Endothelial cell of umbilical vein (primary cell): ENCODE measurements around the gene BTK. TPM values are rescaled to one million over a fixed set of nuclear protein-coding genes. Genes with fewer than 3 reads are reported as not detected.

ENCODE experiments used
- BruUV-seq: library from RNA; stranded (reverse); fragments of 400-500 nt; replicated peaks from 2 replicates; lab custom pipeline; 2021; lab: Mats Ljungman, UMichigan
- CTCF ChIA-PET: fragments of 300-600, 350-600 bp; sonication (Branson Sonifier 250); formaldehyde crosslinking; loops from one replicate; lab custom pipeline; 2021; ENCODE audit warnings: antibody characterized with exemption, inconsistent platforms; lab: Charles Lee
- POLR2A ChIA-PET: fragments of 300-600, 350-600 bp; sonication (Branson Sonifier 250); formaldehyde crosslinking; loops from one replicate; lab custom pipeline; 2021; ENCODE audit warnings: antibody characterized with exemption, inconsistent platforms; lab: Charles Lee
- DNase-seq: peaks from one replicate; pipeline ENCODE4 v3.0.0-alpha.2; 2011; ENCODE audit warnings: low read depth, low spot score
- FAIRE-seq: peaks from 2 replicates; lab custom pipeline; 2011; peaks lifted over from hg19 to GRCh38; lab: Jason Lieb, UNC
- H2AFZ ChIP-seq: 2 replicates; pipeline ENCODE4 v1.6.0; 2012; ENCODE audit warnings: low read depth, low read length, control low read depth, inconsistent platforms
- H3K27ac ChIP-seq: 2 replicates; pipeline ENCODE4 v1.5.1; 2011; ENCODE audit warnings: low read depth, mild to moderate bottlenecking, control low read depth, low read length, moderate library complexity; ENCODE audit not compliant: insufficient read depth
- H3K27me3 ChIP-seq, 2 experiments: 2 replicates each; pipeline versions ENCODE4 v1.6.0 to v1.6.1; 2011; ENCODE audit warnings: low read length in 2 of 2, mixed read lengths in 1 of 2; ENCODE audit not compliant: control insufficient read depth in 2 of 2, insufficient read depth in 2 of 2
- H3K36me3 ChIP-seq, 2 experiments: 2 replicates in 1 of 2; 3 replicates in 1 of 2; pipeline ENCODE4 v1.5.1; 2011; ENCODE audit warnings: low read length in 2 of 2, mild to moderate bottlenecking in 1 of 2, moderate library complexity in 1 of 2; ENCODE audit not compliant: control insufficient read depth in 2 of 2, insufficient read depth in 2 of 2; ENCODE audit errors: extremely low read depth in 1 of 2
- H3K4me1 ChIP-seq: 3 replicates; pipeline ENCODE4 v1.5.1; 2011; ENCODE audit warnings: mild to moderate bottlenecking, low read length; ENCODE audit not compliant: control insufficient read depth, insufficient read depth; ENCODE audit errors: extremely low read depth
- H3K4me2 ChIP-seq: 2 replicates; pipeline ENCODE4 v1.6.1; 2011; ENCODE audit warnings: low read length, control low read depth, mixed read lengths; ENCODE audit not compliant: insufficient read depth
- H3K4me3 ChIP-seq, 3 experiments: fragments of 200-600 bp in 1 of 3; sonication (generic), shearing (Covaris generic) in 1 of 3; replicated peaks in 1 of 3; 2 replicates each; pipeline ENCODE4 v1.5.1; 2011 to 2016; ENCODE audit warnings: control low read depth in 3 of 3, low read length in 3 of 3, mild to moderate bottlenecking in 2 of 3, inconsistent platforms in 1 of 3, low read depth in 1 of 3, moderate library complexity in 1 of 3; ENCODE audit not compliant: insufficient read depth in 1 of 3
- H3K79me2 ChIP-seq: 2 replicates; pipeline ENCODE4 v1.6.0; 2012; ENCODE audit warnings: low read length, inconsistent platforms; ENCODE audit not compliant: control insufficient read depth, insufficient read depth
- H3K9ac ChIP-seq: replicated peaks from 2 replicates; pipeline ENCODE3; 2011; ENCODE audit warnings: low read length, control low read depth; ENCODE audit not compliant: insufficient read depth; ENCODE audit errors: extremely low read depth
- H3K9me1 ChIP-seq: replicated peaks from 3 replicates; pipeline ENCODE4 v1.6.0; 2011; ENCODE audit warnings: mild to moderate bottlenecking, low read length; ENCODE audit not compliant: control insufficient read depth, insufficient read depth; ENCODE audit errors: extremely low read depth
- H3K9me3 ChIP-seq: replicated peaks from 2 replicates; pipeline ENCODE4 v1.5.1; 2012; ENCODE audit warnings: low read length, inconsistent platforms; ENCODE audit not compliant: control insufficient read depth, insufficient read depth
- H4K20me1 ChIP-seq: replicated peaks from 2 replicates; pipeline ENCODE3; 2011; ENCODE audit warnings: mild to moderate bottlenecking, low read length; ENCODE audit not compliant: control insufficient read depth, insufficient read depth; ENCODE audit errors: extremely low read depth
- CTCF ChIP-seq, 2 donors: IDR thresholded peaks; 1 replicate in 1 of 2; 2 replicates in 1 of 2; pipeline ENCODE4 v1.5.1; 2011; ENCODE audit warnings: low read length in 2 of 2, mild to moderate bottlenecking in 2 of 2, moderate library complexity in 2 of 2, control low read depth in 1 of 2, inconsistent platforms in 1 of 2, low read depth in 1 of 2; ENCODE audit not compliant: insufficient read depth in 1 of 2; ENCODE audit errors: extremely low read depth in 1 of 2
- EZH2 ChIP-seq: IDR thresholded peaks from 2 replicates; pipeline ENCODE4 v1.6.1; 2012; ENCODE audit warnings: borderline replicate concordance, low read depth, mild to moderate bottlenecking, moderate library complexity, low read length, inconsistent platforms; ENCODE audit not compliant: severe bottlenecking
- FOS ChIP-seq: IDR thresholded peaks from 2 replicates; pipeline ENCODE4 v1.6.1; 2011; ENCODE audit warnings: mild to moderate bottlenecking, low read length, moderate library complexity, borderline replicate concordance; ENCODE audit not compliant: insufficient read depth
- GATA2 ChIP-seq: IDR thresholded peaks from 2 replicates; pipeline ENCODE4 v1.7.0; 2011; ENCODE audit warnings: low read depth, mild to moderate bottlenecking, moderate library complexity, mixed read lengths, low read length; ENCODE audit not compliant: insufficient read length, insufficient read depth
- JUN ChIP-seq: IDR thresholded peaks from 2 replicates; pipeline ENCODE4 v1.6.1; 2011; ENCODE audit warnings: borderline replicate concordance, low read depth; ENCODE audit not compliant: insufficient read length, insufficient read depth
- MYC ChIP-seq: IDR thresholded peaks from one replicate; pipeline ENCODE4 v1.6.1; 2011; ENCODE audit warnings: mild to moderate bottlenecking, low read depth, low read length
- POLR2A ChIP-seq: IDR thresholded peaks from 2 replicates; pipeline ENCODE4 v1.6.1; 2012; ENCODE audit warnings: low read depth, mild to moderate bottlenecking, control low read depth, low read length
- POLR2AphosphoS5 ChIP-seq: IDR thresholded peaks from 2 replicates; pipeline ENCODE4 v1.6.1; 2012; ENCODE audit warnings: low read depth, mild to moderate bottlenecking, control low read depth, low read length, moderate library complexity; ENCODE audit not compliant: insufficient read depth
- dilution Hi-C: fragments of 300-500 bp; cut with MboI; formaldehyde crosslinking; loops from one replicate; pipeline ENCODE4 v1.15.0; 2019; ENCODE audit warnings: low sequenced_read_pairs; ENCODE audit not compliant: extremely low pct_ligation_motif_present
- intact Hi-C: fragments of 100-400 bp; cut with micrococcal nuclease; formaldehyde crosslinking; loops from one replicate; pipeline ENCODE4 v1.10.0; 2022
- polyA plus RNA-seq, 4 experiments: library from polyadenylated mRNA; depleted of rRNA in 3 of 4; stranded (reverse) in 3 of 4; unstranded in 1 of 4; fragments of >200 nt; gene quantifications; 2 replicates each; pipeline versions ENCODE4 v1.2.1 to v1.2.3, GENCODE V29; 2011 to 2012; ENCODE audit warnings: missing spikeins in 1 of 4
- total RNA-seq: library from RNA; stranded (reverse); gene quantifications from 2 replicates; pipeline ENCODE4 v1.2.3, GENCODE V29; 2021
- TF ChIP-seq, protein P1 (sequence below): IDR thresholded peaks from 2 replicates; pipeline ENCODE4 v1.6.1; 2011; ENCODE audit not compliant: insufficient read depth, insufficient read length

The BTK gene
- total and polyA plus RNA-seq, 2 donors (not counting 3 experiments of a cell fraction or from before 2014, with no cell fraction given), result 0.11 to 0.13 TPM

GRCh38 chrX:101416691-101417090 lies 30.7 kb upstream of the BTK start:
- ChIA-PET CTCF (interaction anchor here (1.3 kb wide), 1 partner anchor 381 kb away, joined by 3 read pairs; no protein-coding TSS in a partner anchor), POLR2A (no interaction called here)
- Histone ChIP-seq H4K20me1 (no peaks in the 10 kb centered on the region), H2AFZ (no peak overlapping the region), H3K4me3 (no peak overlapping the region), H3K27ac (no peak overlapping the region), H3K9me3 (no peaks in the 10 kb centered on the region), H3K36me3 (peaks cover 0 to 2% of the 10 kb centered on the region in 2 experiments), H3K4me2 (no peak overlapping the region), H3K27me3 (no peaks in the 10 kb centered on the region), H3K4me1 (peaks cover 11% of the 10 kb centered on the region), H3K9me1 (no peaks in the 10 kb centered on the region), H3K9ac (no peak overlapping the region), H3K79me2 (peaks cover 7% of the 10 kb centered on the region)
- TF ChIP-seq, protein P1, sequence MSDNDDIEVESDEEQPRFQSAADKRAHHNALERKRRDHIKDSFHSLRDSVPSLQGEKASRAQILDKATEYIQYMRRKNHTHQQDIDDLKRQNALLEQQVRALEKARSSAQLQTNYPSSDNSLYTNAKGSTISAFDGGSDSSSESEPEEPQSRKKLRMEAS, result no peak
- TF ChIP-seq GATA2, result no peak
- TF ChIP-seq MYC, result no peak
- TF ChIP-seq POLR2AphosphoS5, result no peak
- no peak for TF ChIP-seq CTCF (IDR thresholded peaks at IDR 0.05; ENCODE audit: extremely low read depth in 1 of 2, insufficient read depth in 1 of 2, low read depth in 1 of 2, low read length in 2 of 2)
- TF ChIP-seq JUN, result no peak
- no peak for TF ChIP-seq FOS
- no peak for TF ChIP-seq EZH2
- no peak for TF ChIP-seq POLR2A
- DNase-seq (no peak), FAIRE-seq (no peak)
- dilution Hi-C loops, result no loop called here
- BruUV-seq, result no TSS peak
- intact Hi-C loops, result loop anchor here (5.0 kb wide), 2 partner anchors 201 to 516 kb away; partner anchors contain the start of genes ARMCX6 and ZMAT1
